Type B pancreatic cell (in vitro differentiated cells): ENCODE measurements around the gene ACTN4. TPM values are rescaled to one million over a fixed set of nuclear protein-coding genes. Genes with fewer than 3 reads are reported as not detected.

Experiments
- DNase-seq: peaks from one replicate; pipeline ENCODE4 v3.0.0; 2021; ENCODE audit warnings: mixed read lengths; ENCODE audit not compliant: unreplicated experiment; ENCODE audit errors: extremely low spot score
- H3K27ac Mint-ChIP-seq: 2 replicates; pipeline ENCODE4 v1.8.0; 2021; ENCODE audit warnings: mild to moderate bottlenecking, mixed read lengths
- H3K27me3 Mint-ChIP-seq: 2 replicates; pipeline ENCODE4 v1.8.0; 2021; ENCODE audit warnings: mixed read lengths
- H3K36me3 Mint-ChIP-seq: 2 replicates; pipeline ENCODE4 v1.8.0; 2021; ENCODE audit warnings: mixed read lengths
- H3K4me1 Mint-ChIP-seq: one replicate; pipeline ENCODE4 v1.8.0; 2021; ENCODE audit warnings: mixed read lengths; ENCODE audit not compliant: unreplicated experiment
- H3K4me3 Mint-ChIP-seq: 2 replicates; pipeline ENCODE4 v1.8.0; 2021; ENCODE audit warnings: mild to moderate bottlenecking, mixed read lengths
- H3K9me3 Mint-ChIP-seq: 2 replicates; pipeline ENCODE4 v1.8.0; 2021; ENCODE audit warnings: mixed read lengths
- total RNA-seq: library from RNA; stranded (reverse); gene quantifications from 2 replicates; pipeline ENCODE4 v1.2.1, GENCODE V29; 2021; ENCODE audit warnings: low replicate concordance
- TF ChIP-seq, protein P1 (sequence below): fragments of 200-600 bp; sonication (generic); conservative IDR thresholded peaks from 2 replicates; pipeline ENCODE4 v1.5.0; 2021; ENCODE audit warnings: antibody characterized with exemption, mild to moderate bottlenecking

Gene ACTN4
- total RNA-seq, 1 donor from 2014 or later: 475 TPM

DNA sequence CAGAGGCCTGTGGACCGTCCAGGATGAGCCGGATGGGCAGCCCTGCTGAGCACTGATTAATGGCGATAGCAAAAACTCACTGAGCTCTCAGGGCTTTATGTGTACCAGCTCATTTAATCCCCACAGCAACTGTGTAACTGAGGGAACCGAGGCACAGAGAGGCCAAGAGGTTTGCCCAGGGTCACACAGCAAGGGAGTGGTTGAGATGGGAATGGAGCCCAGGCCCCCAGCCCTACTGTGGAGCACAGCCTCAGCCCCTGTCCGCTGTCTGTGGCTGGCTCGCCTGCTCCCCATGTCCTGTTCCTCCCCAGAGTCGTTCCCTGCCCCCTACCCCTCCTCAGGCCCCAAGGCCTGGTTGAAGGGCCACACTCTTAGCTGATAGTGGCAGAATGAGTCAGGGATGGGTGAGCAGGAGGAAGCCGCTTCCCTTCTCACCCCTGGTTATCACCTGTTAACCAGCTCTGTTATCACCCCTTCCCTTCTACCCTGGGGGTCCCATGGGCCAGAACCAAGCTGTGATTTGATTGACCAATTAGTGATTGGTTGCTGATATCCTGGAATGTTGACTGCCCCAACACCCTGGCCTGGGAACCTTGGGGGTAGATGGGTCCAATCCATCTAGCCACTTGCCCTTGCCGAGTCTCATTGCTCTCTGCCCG, 75.6 kb downstream of the ACTN4 start:
- Mint-ChIP-seq H3K9me3 (no peaks in the 10 kb centered on the region), H3K27me3 (no peaks in the 10 kb centered on the region), H3K4me3 (no peak overlapping the region), H3K27ac (peak overlapping the region; percentile 41), H3K36me3 (no peaks in the 10 kb centered on the region), H3K4me1 (no peaks in the 10 kb centered on the region)
- DNase-seq: no peak
- TF ChIP-seq, protein P1, sequence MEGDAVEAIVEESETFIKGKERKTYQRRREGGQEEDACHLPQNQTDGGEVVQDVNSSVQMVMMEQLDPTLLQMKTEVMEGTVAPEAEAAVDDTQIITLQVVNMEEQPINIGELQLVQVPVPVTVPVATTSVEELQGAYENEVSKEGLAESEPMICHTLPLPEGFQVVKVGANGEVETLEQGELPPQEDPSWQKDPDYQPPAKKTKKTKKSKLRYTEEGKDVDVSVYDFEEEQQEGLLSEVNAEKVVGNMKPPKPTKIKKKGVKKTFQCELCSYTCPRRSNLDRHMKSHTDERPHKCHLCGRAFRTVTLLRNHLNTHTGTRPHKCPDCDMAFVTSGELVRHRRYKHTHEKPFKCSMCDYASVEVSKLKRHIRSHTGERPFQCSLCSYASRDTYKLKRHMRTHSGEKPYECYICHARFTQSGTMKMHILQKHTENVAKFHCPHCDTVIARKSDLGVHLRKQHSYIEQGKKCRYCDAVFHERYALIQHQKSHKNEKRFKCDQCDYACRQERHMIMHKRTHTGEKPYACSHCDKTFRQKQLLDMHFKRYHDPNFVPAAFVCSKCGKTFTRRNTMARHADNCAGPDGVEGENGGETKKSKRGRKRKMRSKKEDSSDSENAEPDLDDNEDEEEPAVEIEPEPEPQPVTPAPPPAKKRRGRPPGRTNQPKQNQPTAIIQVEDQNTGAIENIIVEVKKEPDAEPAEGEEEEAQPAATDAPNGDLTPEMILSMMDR: no peak

GRCh38 chr19:38723606-38723965, 76.1 kb downstream of the ACTN4 start:
- Mint-ChIP-seq H3K27me3 (no peaks in the 10 kb centered on the region), H3K36me3 (no peaks in the 10 kb centered on the region), H3K27ac (peak overlapping the region; percentile 41), H3K9me3 (no peaks in the 10 kb centered on the region), H3K4me3 (no peak overlapping the region), H3K4me1 (no peaks in the 10 kb centered on the region)
- TF ChIP-seq, protein P1: no peak
- no peak for DNase-seq

DNA sequence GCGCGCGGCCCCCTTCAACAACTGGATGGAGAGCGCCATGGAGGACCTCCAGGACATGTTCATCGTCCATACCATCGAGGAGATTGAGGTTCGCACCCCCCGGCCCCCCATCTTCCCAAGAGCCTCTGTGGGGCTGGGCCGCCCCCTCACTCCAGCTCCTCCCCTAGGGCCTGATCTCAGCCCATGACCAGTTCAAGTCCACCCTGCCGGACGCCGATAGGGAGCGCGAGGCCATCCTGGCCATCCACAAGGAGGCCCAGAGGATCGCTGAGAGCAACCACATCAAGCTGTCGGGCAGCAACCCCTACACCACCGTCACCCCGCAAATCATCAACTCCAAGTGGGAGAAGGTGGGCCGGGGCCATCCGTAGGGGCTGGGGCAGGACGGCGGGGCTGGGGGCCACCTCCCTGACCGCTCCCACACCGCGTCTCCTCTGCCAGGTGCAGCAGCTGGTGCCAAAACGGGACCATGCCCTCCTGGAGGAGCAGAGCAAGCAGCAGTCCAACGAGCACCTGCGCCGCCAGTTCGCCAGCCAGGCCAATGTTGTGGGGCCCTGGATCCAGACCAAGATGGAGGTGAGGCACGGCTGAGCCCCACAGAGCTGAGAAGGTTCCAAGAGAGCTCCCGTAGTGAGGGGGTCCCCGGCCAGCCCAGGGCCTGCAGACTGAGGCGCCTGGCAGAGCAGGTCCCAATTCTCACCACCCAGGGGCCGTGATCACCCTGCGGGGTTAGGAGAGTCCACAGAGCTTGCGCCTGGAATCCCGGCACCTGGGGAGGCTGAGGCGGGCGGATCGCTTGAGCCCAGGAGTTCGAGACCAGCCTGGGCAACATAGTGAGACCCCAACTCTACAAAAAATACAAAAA, 76.8 kb downstream of the ACTN4 start:
- Mint-ChIP-seq H3K27me3 (no peaks in the 10 kb centered on the region), H3K4me1 (no peaks in the 10 kb centered on the region), H3K27ac (no peak overlapping the region), H3K4me3 (no peak overlapping the region), H3K36me3 (no peaks in the 10 kb centered on the region), H3K9me3 (no peaks in the 10 kb centered on the region)
- TF ChIP-seq, protein P1: no peak
- DNase-seq: no peak

GRCh38 chr19:38725469-38726283, 78.2 kb downstream of the ACTN4 start:
- Mint-ChIP-seq H3K36me3 (peaks cover 9% of the 10 kb centered on the region), H3K27ac (no peak overlapping the region), H3K4me3 (no peak overlapping the region), H3K4me1 (peaks cover 5% of the 10 kb centered on the region), H3K9me3 (no peaks in the 10 kb centered on the region), H3K27me3 (no peaks in the 10 kb centered on the region)
- DNase-seq: no peak
- TF ChIP-seq, protein P1: no peak

GRCh38 chr19:38726284-38726673, 78.8 kb downstream of the ACTN4 start:
- H3K36me3 Mint-ChIP-seq: peaks cover 9% of the 10 kb centered on the region
- H3K9me3 Mint-ChIP-seq: no peaks in the 10 kb centered on the region
- TF ChIP-seq, protein P1: no peak
- H3K4me3 Mint-ChIP-seq: no peak overlapping the region
- peaks cover 5% of the 10 kb centered on the region for H3K4me1 Mint-ChIP-seq
- no peaks in the 10 kb centered on the region for H3K27me3 Mint-ChIP-seq
- H3K27ac Mint-ChIP-seq: no peak overlapping the region
- no peak for DNase-seq
